ENCODE results near the gene TEX2.
"Not testable (repeated sequence)": the region's sequence is repeated elsewhere in the genome, so short reads cannot be mapped to it uniquely, and the experiment has no call there.

TEX2 gene

GRCh38 chr17:64262198-64262999 lies 661 bp downstream of the TEX2 start:
- DNase-seq = peak; percentile 46 to 64

- DNase-seq = no peak
Observed at GRCh38 chr17:64261417-64262145, 1.5 kb downstream of the TEX2 start.

- DNase-seq = no peak
Observed at GRCh38 chr17:64260886-64261285, 2.2 kb downstream of the TEX2 start.

- no peak for DNase-seq
Observed at GRCh38 chr17:64259922-64260321, 3.1 kb downstream of the TEX2 start.

- no peak for DNase-seq
Observed at GRCh38 chr17:64259426-64259825, 3.6 kb downstream of the TEX2 start.

GRCh38 chr17:64256913-64257807 lies 5.9 kb downstream of the TEX2 start:
- DNase-seq = no peak

GRCh38 chr17:64255764-64256163 lies 7.3 kb downstream of the TEX2 start:
- DNase-seq = no peak

GRCh38 chr17:64254755-64255154 lies 8.3 kb downstream of the TEX2 start:
- DNase-seq = no peak

GRCh38 chr17:64253470-64253869 lies 9.6 kb downstream of the TEX2 start:
- no peak for DNase-seq

- DNase-seq = no peak
Observed at GRCh38 chr17:64252831-64253230, 10.2 kb downstream of the TEX2 start.

GRCh38 chr17:64250233-64250835 lies 12.7 kb downstream of the TEX2 start:
- no peak for DNase-seq

GRCh38 chr17:64247836-64248235 lies 15.2 kb downstream of the TEX2 start:
- DNase-seq = no peak

- DNase-seq = no peak
Observed at GRCh38 chr17:64245218-64246145, 17.6 kb downstream of the TEX2 start.

GRCh38 chr17:64244165-64244564 lies 18.9 kb downstream of the TEX2 start:
- DNase-seq = no peak

- no peak for DNase-seq
Observed at GRCh38 chr17:64243340-64243739, 19.7 kb downstream of the TEX2 start.

- DNase-seq = no peak
Observed at GRCh38 chr17:64242633-64243032, 20.4 kb downstream of the TEX2 start.

GRCh38 chr17:64240741-64241347 lies 22.2 kb downstream of the TEX2 start:
- DNase-seq = no peak

GRCh38 chr17:64240261-64240740 lies 22.8 kb downstream of the TEX2 start:
- DNase-seq = no peak

GRCh38 chr17:64238449-64238848 lies 24.6 kb downstream of the TEX2 start:
- not testable (repeated sequence) for DNase-seq

- no peak for DNase-seq
Observed at GRCh38 chr17:64236827-64237403, 26.1 kb downstream of the TEX2 start.

GRCh38 chr17:64234961-64235360 lies 28.1 kb downstream of the TEX2 start:
- no peak for DNase-seq
